HepG2 (cell line): Measurements from ENCODE around the gene ADGRB3. TPM values are rescaled to one million over a fixed set of nuclear protein-coding genes. Genes with fewer than 3 reads are reported as not detected.

Experiments
- ATAC-seq: fragments of 200-7000 bp; cut with Tn5 transposase; 3 replicates; pipeline ENCODE4 v1.9.1; 2020; ENCODE audit warnings: mild to moderate bottlenecking, moderate library complexity
- BruUV-seq: library from RNA; stranded (reverse); fragments of 400-500 nt; replicated peaks from 2 replicates; lab custom pipeline; 2021; lab: Mats Ljungman, UMichigan
- CTCF ChIA-PET: fragments of 300-600 bp; formaldehyde crosslinking; extraction: SDS; loops from one replicate; lab custom pipeline; 2021; ENCODE audit warnings: low total read pairs, inconsistent platforms, low intra/inter-chr PET ratio; lab: Yijun Ruan, JAX
- POLR2A ChIA-PET: fragments of 350-600 bp; sonication (Branson Sonifier 250); formaldehyde crosslinking; loops from one replicate; lab custom pipeline; 2020; ENCODE audit warnings: antibody characterized with exemption, inconsistent platforms; lab: Yijun Ruan, JAX
- DNase-seq: peaks from one replicate; pipeline ENCODE4 v3.0.0-alpha.2; 2015; ENCODE audit warnings: low spot score
- FAIRE-seq: peaks from 3 replicates; lab custom pipeline; 2011; peaks lifted over from hg19 to GRCh38; lab: Jason Lieb, UNC
- H2AFZ ChIP-seq: one replicate; pipeline ENCODE4 v1.6.1; 2011; ENCODE audit warnings: low read length, inconsistent platforms
- H3K27ac ChIP-seq: fragments of 300-600 bp; 3 replicates; pipeline ENCODE4 v1.8.0; 2011; ENCODE audit warnings: mixed run types, mild to moderate bottlenecking, mixed read lengths, low read length, inconsistent platforms; ENCODE audit not compliant: insufficient read depth; ENCODE audit errors: extremely low read length
- H3K27me3 ChIP-seq, 2 experiments: fragments of 200-600 bp in 1 of 2; 2 replicates in 1 of 2; 3 replicates in 1 of 2; pipeline versions ENCODE4 v1.6.0 to v1.8.0; 2011; ENCODE audit warnings: low read length in 2 of 2, mild to moderate bottlenecking in 2 of 2, moderate library complexity in 2 of 2, inconsistent platforms in 1 of 2; ENCODE audit not compliant: insufficient read depth in 2 of 2, control insufficient read depth in 1 of 2
- H3K36me3 ChIP-seq, 2 experiments: fragments of 200-600 bp in 1 of 2; replicated peaks in 1 of 2; 2 replicates in 1 of 2; 3 replicates in 1 of 2; pipeline versions ENCODE4 v1.5.1 to v1.8.0; 2011; ENCODE audit warnings: low read length in 2 of 2, inconsistent platforms in 1 of 2; ENCODE audit not compliant: insufficient read depth in 2 of 2, control insufficient read depth in 1 of 2
- H3K4me1 ChIP-seq: 2 replicates; pipeline ENCODE4 v1.5.1; 2012; ENCODE audit warnings: low read length, inconsistent platforms; ENCODE audit not compliant: insufficient read depth
- H3K4me2 ChIP-seq: 2 replicates; pipeline ENCODE4 v1.6.0; 2011; ENCODE audit warnings: low read depth, low read length, inconsistent platforms
- H3K4me3 ChIP-seq, 3 experiments: fragments of 200-600 bp in 1 of 3; sonication (generic), shearing (Covaris generic) in 1 of 3; replicated peaks in 1 of 3; 2 replicates each; pipeline ENCODE4 v1.5.1; 2011 to 2016; ENCODE audit warnings: low read length in 3 of 3, inconsistent platforms in 2 of 3, low read depth in 2 of 3, mild to moderate bottlenecking in 2 of 3, control low read depth in 1 of 3, mixed read lengths in 1 of 3; ENCODE audit not compliant: insufficient read depth in 1 of 3
- H3K79me2 ChIP-seq: one replicate; pipeline ENCODE4 v1.6.1; 2011; ENCODE audit warnings: low read length, inconsistent platforms; ENCODE audit not compliant: insufficient read depth
- H3K9ac ChIP-seq: 2 replicates; pipeline ENCODE4 v1.6.0; 2011; ENCODE audit warnings: mild to moderate bottlenecking, low read depth, low read length, inconsistent platforms; ENCODE audit not compliant: insufficient read depth
- H3K9me3 ChIP-seq: 2 replicates; pipeline ENCODE4 v1.5.1; 2012; ENCODE audit warnings: mild to moderate bottlenecking, low read length
- H4K20me1 ChIP-seq: 2 replicates; pipeline ENCODE4 v1.6.0; 2011; ENCODE audit warnings: inconsistent platforms, mild to moderate bottlenecking, low read length, moderate library complexity; ENCODE audit not compliant: insufficient read depth
- DMTF1 ChIP-seq: sonication (generic); formaldehyde crosslinking; IDR thresholded peaks from 2 replicates; pipeline ENCODE4 v1.4.0; 2020; ENCODE audit warnings: mild to moderate bottlenecking, missing genetic modification reagents
- GLI4 ChIP-seq: sonication (generic); formaldehyde crosslinking; IDR thresholded peaks from 2 replicates; pipeline ENCODE4 v1.5.1; 2020; ENCODE audit warnings: missing genetic modification reagents, mild to moderate bottlenecking, moderate library complexity, borderline replicate concordance
- KDM3A ChIP-seq: IDR thresholded peaks from 2 replicates; pipeline ENCODE4 v1.6.1; 2018; ENCODE audit warnings: low read depth, missing compliant biosample characterization
- PAWR ChIP-seq: sonication (generic); formaldehyde crosslinking; IDR thresholded peaks from 2 replicates; pipeline ENCODE4 v1.4.0; 2020; ENCODE audit warnings: missing genetic modification reagents, mild to moderate bottlenecking, borderline replicate concordance
- PAX8 ChIP-seq: sonication (generic); formaldehyde crosslinking; IDR thresholded peaks from 2 replicates; pipeline ENCODE4 v1.8.0; 2022; ENCODE audit warnings: mild to moderate bottlenecking, missing genetic modification reagents, borderline replicate concordance
- SNAI1 ChIP-seq: sonication (generic); formaldehyde crosslinking; IDR thresholded peaks from 2 replicates; pipeline ENCODE4 v1.5.0; 2020; ENCODE audit warnings: mild to moderate bottlenecking, missing genetic modification reagents, borderline replicate concordance
- STAT6 ChIP-seq: sonication (generic); formaldehyde crosslinking; IDR thresholded peaks from 2 replicates; pipeline ENCODE4 v1.4.0; 2020; ENCODE audit warnings: missing genetic modification reagents, mild to moderate bottlenecking, borderline replicate concordance
- ZBTB8A ChIP-seq: sonication (generic); formaldehyde crosslinking; IDR thresholded peaks from 2 replicates; pipeline ENCODE4 v1.4.0; 2020; ENCODE audit warnings: mild to moderate bottlenecking, low read depth, missing genetic modification reagents, borderline replicate concordance
- ZFX ChIP-seq: sonication (generic); formaldehyde crosslinking; IDR thresholded peaks from 2 replicates; pipeline ENCODE4 v1.4.0; 2020; ENCODE audit warnings: mild to moderate bottlenecking, low read depth, missing genetic modification reagents, moderate library complexity
- ZNF121 ChIP-seq: sonication (generic); formaldehyde crosslinking; IDR thresholded peaks from 2 replicates; pipeline ENCODE4 v1.5.0; 2020; ENCODE audit warnings: mild to moderate bottlenecking, missing genetic modification reagents
- ZNF256 ChIP-seq: sonication (generic); formaldehyde crosslinking; conservative IDR thresholded peaks from 2 replicates; pipeline ENCODE4 v1.4.0; 2020; ENCODE audit warnings: missing genetic modification reagents
- ZNF337 ChIP-seq: sonication (generic); formaldehyde crosslinking; IDR thresholded peaks from 2 replicates; pipeline ENCODE4 v1.5.1; 2020; ENCODE audit warnings: missing genetic modification reagents, low read depth, mild to moderate bottlenecking, borderline replicate concordance
- WGBS: methylation state at CpG from one replicate; pipeline ENCODE4 v1.1.6; 2017; ENCODE audit warnings: low lambda C conversion rate; 5-methylcytosine and 5-hydroxymethylcytosine counted together
- in situ Hi-C: cut with HindIII; loops from 2 replicates; pipeline ENCODE4 v1.10.0; 2017; ENCODE audit warnings: low pct_unique_long_range_greater_than_20kb; ENCODE audit not compliant: extremely low pct_ligation_motif_present
- intact Hi-C: fragments of 100-400 bp; cut with micrococcal nuclease; formaldehyde crosslinking; loops from one replicate; pipeline ENCODE4 v1.10.0; 2022; ENCODE audit not compliant: unreplicated experiment
- polyA plus RNA-seq, 8 experiments: library from polyadenylated mRNA; depleted of rRNA in 3 of 8; stranded (reverse) in 7 of 8; unstranded in 1 of 8; fragments of >200 nt; fragmentation: Illumina TruSeq in 4 of 8; extraction: Trizol in 4 of 8; gene quantifications; 2 replicates each; pipeline versions ENCODE4 v1.2.1 to v1.2.3, GENCODE V29; 2011 to 2016; ENCODE audit warnings: low read depth in 4 of 8, missing spikeins in 1 of 8, mixed read lengths in 1 of 8; ENCODE audit not compliant: insufficient read depth in 1 of 8
- total RNA-seq, 5 experiments: library from RNA; depleted of rRNA; stranded (reverse); fragments of >200 nt; fragmentation: Illumina TruSeq; extraction: Trizol; gene quantifications; 2 replicates each; pipeline ENCODE4 v1.2.3, GENCODE V29; 2016; ENCODE audit warnings: low read depth in 1 of 5

Gene ADGRB3
- total and polyA plus RNA-seq, 2 of the 13 experiments (the other 11 are each of a cell fraction or from before 2014, with no cell fraction given), result not detected

GRCh38 chr6:69042297-69042696, 407.2 kb downstream of the ADGRB3 start (continued):
- TF ChIP-seq KDM3A, result no peak
- no peak for TF ChIP-seq ZNF256 (CRISPR knock-in tag)

- Histone ChIP-seq H3K4me2 (no peak overlapping the region), H3K4me1 (no peaks in the 10 kb centered on the region), H3K4me3 (no peak overlapping the region), H3K36me3 (no peaks in the 10 kb centered on the region), H4K20me1 (no peaks in the 10 kb centered on the region), H2AFZ (no peak overlapping the region), H3K27ac (no peak overlapping the region), H3K79me2 (no peaks in the 10 kb centered on the region), H3K27me3 (no peaks in the 10 kb centered on the region), H3K9me3 (no peaks in the 10 kb centered on the region), H3K9ac (no peak overlapping the region)
- no TSS peak for BruUV-seq
- ATAC-seq (no peak), FAIRE-seq (no peak), DNase-seq (no peak)
- CTCF ChIA-PET, result no interaction called here
- intact Hi-C loops, result no loop called here
- POLR2A ChIA-PET, result no interaction called here
- no peak for TF ChIP-seq PAX8
- TF ChIP-seq SNAI1, result no peak
- no peak for TF ChIP-seq ZBTB8A (CRISPR knock-in tag)
- TF ChIP-seq ZFX, result no peak
- no peak for TF ChIP-seq GLI4 (CRISPR knock-in tag)
- TF ChIP-seq STAT6 (CRISPR knock-in tag), result no peak
- TF ChIP-seq PAWR (CRISPR knock-in tag), result no peak
- TF ChIP-seq DMTF1 (CRISPR knock-in tag), result no peak
- TF ChIP-seq ZNF121, result no peak
- TF ChIP-seq ZNF337 (CRISPR knock-in tag), result no peak
- in situ Hi-C loops, result no loop called here
- 22% methylated on average over 3 of the region's 3 CpGs for WGBS
Observed at GRCh38 chr6:69044534-69044933, 409.5 kb downstream of the ADGRB3 start.
